SK-N-SH (cell line): ENCODE data around the gene TRDN. TPM values are rescaled to one million over a fixed set of nuclear protein-coding genes. Genes with fewer than 3 reads are reported as not detected.

ENCODE experiments used
- CTCF ChIA-PET: fragments of 300-600, 350-600 bp; formaldehyde crosslinking; extraction: SDS; loops from one replicate; lab custom pipeline; 2021; lab: Yijun Ruan, JAX
- POLR2A ChIA-PET: fragments of 350-600 bp; sonication (Branson Sonifier 250); formaldehyde crosslinking; extraction: SDS; loops from one replicate; lab custom pipeline; 2020; ENCODE audit warnings: antibody characterized with exemption, inconsistent platforms; lab: Yijun Ruan, JAX
- DNase-seq: peaks from one replicate; pipeline ENCODE4 v3.0.0; 2012
- H2AFZ ChIP-seq: fragments of 200-600 bp; sonication (generic); 2 replicates; pipeline ENCODE4 v1.8.1; 2016; ENCODE audit warnings: antibody characterized with exemption, mild to moderate bottlenecking, low read depth
- H3F3A ChIP-seq: fragments of 200-600 bp; sonication (generic); replicated peaks from 2 replicates; pipeline ENCODE3; 2016; ENCODE audit warnings: antibody characterized with exemption, mild to moderate bottlenecking; ENCODE audit not compliant: insufficient read depth
- H3K27ac ChIP-seq, 2 experiments: fragments of 200-500 bp in 1 of 2; fragments of 200-600 bp in 1 of 2; sonication (Bioruptor generic) in 1 of 2; sonication (generic), shearing (Covaris generic) in 1 of 2; 2 replicates each; pipeline versions ENCODE4 v1.5.1 to v1.6.1; 2014 to 2016; ENCODE audit warnings: low read depth in 2 of 2, inconsistent platforms in 1 of 2, low read length in 1 of 2, mild to moderate bottlenecking in 1 of 2, mixed read lengths in 1 of 2
- H3K27me3 ChIP-seq: fragments of 200-600 bp; sonication (generic), shearing (Covaris generic); 2 replicates; pipeline ENCODE4 v1.6.1; 2016; ENCODE audit warnings: mixed run types; ENCODE audit not compliant: insufficient read depth
- H3K36me3 ChIP-seq, 2 experiments: fragments of 200-500 bp in 1 of 2; fragments of 200-600 bp in 1 of 2; sonication (Bioruptor generic) in 1 of 2; sonication (generic) in 1 of 2; replicated peaks in 1 of 2; 2 replicates each; pipeline versions ENCODE3 to v1.5.1; 2014 to 2016; ENCODE audit warnings: low read length in 1 of 2, mild to moderate bottlenecking in 1 of 2; ENCODE audit not compliant: insufficient read depth in 2 of 2, control insufficient read depth in 1 of 2
- H3K4me1 ChIP-seq, 2 experiments: fragments of 200-500 bp in 1 of 2; fragments of 200-600 bp in 1 of 2; sonication (Bioruptor generic) in 1 of 2; sonication (generic), shearing (Covaris generic) in 1 of 2; 2 replicates each; pipeline versions ENCODE4 v1.5.1 to v1.6.1; 2014 to 2016; ENCODE audit warnings: low read depth in 1 of 2, low read length in 1 of 2, mixed run types in 1 of 2; ENCODE audit not compliant: insufficient read depth in 2 of 2, control insufficient read depth in 1 of 2
- H3K4me2 ChIP-seq: fragments of 200-600 bp; sonication (generic), shearing (Covaris generic); 2 replicates; pipeline ENCODE4 v1.6.1; 2017; ENCODE audit warnings: mixed run types
- H3K4me3 ChIP-seq, 2 experiments: fragments of 200-500 bp in 1 of 2; fragments of 200-600 bp in 1 of 2; sonication (Bioruptor generic) in 1 of 2; sonication (generic), shearing (Covaris generic) in 1 of 2; 2 replicates each; pipeline versions ENCODE4 v1.5.1 to v1.8.1; 2014 to 2016; ENCODE audit warnings: low read depth in 2 of 2, inconsistent platforms in 1 of 2, low read length in 1 of 2, mild to moderate bottlenecking in 1 of 2, mixed read lengths in 1 of 2, moderate library complexity in 1 of 2
- H3K79me2 ChIP-seq: fragments of 200-600 bp; sonication (generic); 2 replicates; pipeline ENCODE4 v1.8.1; 2017; ENCODE audit warnings: mild to moderate bottlenecking; ENCODE audit not compliant: insufficient read depth
- H3K9ac ChIP-seq: fragments of 200-600 bp; sonication (generic); 2 replicates; pipeline ENCODE4 v1.6.1; 2017; ENCODE audit warnings: mixed run types
- H3K9me2 ChIP-seq: fragments of 200-600 bp; sonication (generic); 2 replicates; pipeline ENCODE4 v1.6.1; 2017; ENCODE audit warnings: mixed run types
- H3K9me3 ChIP-seq: fragments of 200-600 bp; sonication (generic); 2 replicates; pipeline ENCODE4 v1.6.1; 2017; ENCODE audit warnings: mixed run types, mild to moderate bottlenecking, moderate library complexity
- H4K20me1 ChIP-seq: fragments of 200-600 bp; sonication (generic); 2 replicates; pipeline ENCODE4 v1.6.1; 2017; ENCODE audit warnings: mild to moderate bottlenecking, mixed run types; ENCODE audit not compliant: insufficient read depth
- CHD2 ChIP-seq: fragments of 150-350 bp; IDR thresholded peaks from 2 replicates; pipeline ENCODE4 v1.6.1; 2018; ENCODE audit warnings: low read length; ENCODE audit not compliant: partially characterized antibody
- EP300 ChIP-seq, 2 experiments: IDR thresholded peaks; 2 replicates each; pipeline versions ENCODE4 v1.4.0 to v1.6.1; 2012; ENCODE audit warnings: borderline replicate concordance in 1 of 2, low read depth in 1 of 2, low read length in 1 of 2
- EZH2phosphoT487 ChIP-seq: fragments of 200-600 bp; sonication (generic); IDR thresholded peaks from 2 replicates; pipeline ENCODE4 v1.6.1; 2017; ENCODE audit warnings: low read depth, mixed run types, mild to moderate bottlenecking, antibody characterized with exemption, moderate library complexity, borderline replicate concordance
- FOSL2 ChIP-seq: IDR thresholded peaks from 2 replicates; pipeline ENCODE4 v1.4.0; 2012; ENCODE audit warnings: low read depth, mild to moderate bottlenecking, moderate library complexity, borderline replicate concordance
- FOXJ3 ChIP-seq: sonication (generic); formaldehyde crosslinking; IDR thresholded peaks from 2 replicates; pipeline ENCODE4 v1.5.1; 2020; ENCODE audit warnings: mild to moderate bottlenecking, missing genetic modification reagents
- FOXM1 ChIP-seq: IDR thresholded peaks from 2 replicates; pipeline ENCODE4 v1.4.0; 2012; ENCODE audit warnings: low read depth, mild to moderate bottlenecking
- GABPA ChIP-seq: IDR thresholded peaks from 2 replicates; pipeline ENCODE4 v1.4.0; 2012; ENCODE audit warnings: low read depth, mild to moderate bottlenecking
- GATA2 ChIP-seq: sonication (generic); formaldehyde crosslinking; IDR thresholded peaks from 2 replicates; pipeline ENCODE4 v1.5.0; 2020; ENCODE audit warnings: mild to moderate bottlenecking, missing genetic modification reagents
- JUND ChIP-seq: IDR thresholded peaks from 2 replicates; pipeline ENCODE4 v1.4.0; 2012
- MAX ChIP-seq: IDR thresholded peaks from 2 replicates; pipeline ENCODE4 v1.4.0; 2012; ENCODE audit warnings: low read depth
- NRF1 ChIP-seq: IDR thresholded peaks from 2 replicates; pipeline ENCODE4 v1.6.1; 2012; ENCODE audit warnings: low read depth, mild to moderate bottlenecking, low read length
- RAD21 ChIP-seq: IDR thresholded peaks from 2 replicates; pipeline ENCODE4 v1.6.1; 2012; ENCODE audit warnings: mild to moderate bottlenecking, low read length
- RCOR1 ChIP-seq: fragments of 150-350 bp; IDR thresholded peaks from 2 replicates; pipeline ENCODE4 v1.6.1; 2017; ENCODE audit warnings: antibody characterized with exemption, low read length
- RFX5 ChIP-seq: IDR thresholded peaks from 2 replicates; pipeline ENCODE4 v1.6.1; 2012; ENCODE audit warnings: mild to moderate bottlenecking, improper control_type of control experiment, low read length
- RXRA ChIP-seq: IDR thresholded peaks from 2 replicates; pipeline ENCODE4 v1.4.0; 2012; ENCODE audit warnings: low read depth, mild to moderate bottlenecking, borderline replicate concordance
- SIN3A ChIP-seq: IDR thresholded peaks from 2 replicates; pipeline ENCODE4 v1.6.1; 2012; ENCODE audit warnings: low read depth, mild to moderate bottlenecking, low read length, moderate library complexity, borderline replicate concordance
- TCF12 ChIP-seq: IDR thresholded peaks from 2 replicates; pipeline ENCODE4 v1.4.0; 2012
- TEAD4 ChIP-seq: IDR thresholded peaks from 2 replicates; pipeline ENCODE4 v1.4.0; 2012; ENCODE audit warnings: mild to moderate bottlenecking, borderline replicate concordance; ENCODE audit not compliant: insufficient read depth
- USF2 ChIP-seq: fragments of 150-350 bp; IDR thresholded peaks from 2 replicates; pipeline ENCODE4 v1.6.1; 2017; ENCODE audit warnings: antibody characterized with exemption, low read length, low read depth, borderline replicate concordance
- WGBS: methylation state at CpG from one replicate; pipeline ENCODE4 v1.1.6; 2017; ENCODE audit warnings: low lambda C conversion rate; 5-methylcytosine and 5-hydroxymethylcytosine counted together
- polyA plus RNA-seq, 3 experiments: library from polyadenylated mRNA; depleted of rRNA; stranded (reverse); fragments of >200 nt; gene quantifications; 2 replicates each; pipeline ENCODE4 v1.2.3, GENCODE V29; 2012
- TF ChIP-seq, protein P1 (sequence below): IDR thresholded peaks from 2 replicates; pipeline ENCODE4; 2012

TRDN gene
- polyA plus RNA-seq, 1 of the 3 experiments (the other 2 are of a cell fraction), result not detected

DNA sequence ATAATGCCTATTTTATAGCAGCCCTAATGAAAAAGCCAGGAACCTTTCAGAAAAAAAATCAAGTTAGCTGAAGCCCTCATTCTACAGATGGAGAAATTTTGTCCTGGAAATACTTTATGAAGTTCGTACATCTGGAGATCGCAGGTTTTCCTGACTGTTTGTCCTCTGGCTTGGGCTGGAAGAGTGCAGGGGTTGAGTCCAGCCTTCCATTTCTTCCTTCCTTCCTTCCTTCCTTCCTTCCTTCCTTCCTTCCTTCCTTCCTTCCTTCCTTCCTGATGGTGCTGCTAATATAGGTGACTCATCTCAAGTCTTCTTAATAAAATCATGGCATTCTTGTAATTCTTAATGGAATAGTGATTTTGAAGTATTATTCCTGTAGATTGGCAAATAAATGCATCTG is 413.3 kb downstream of the TRDN start:
- H3K4me2 ChIP-seq, result no peak overlapping the region
- H2AFZ ChIP-seq, result no peak overlapping the region
- ChIA-PET POLR2A (no interaction called here), CTCF (interaction anchor here (0.8 to 1.0 kb wide), 2 partner anchors 9 to 354 kb away, joined by 3 read pairs; no protein-coding TSS in a partner anchor)
- WGBS, result 49% methylated on average over 2 of the region's 2 CpGs
- DNase-seq, result no peak
- H3K9me2 ChIP-seq, result no peaks in the 10 kb centered on the region
- H3F3A ChIP-seq, result no peaks in the 10 kb centered on the region
- no peaks in the 10 kb centered on the region for H4K20me1 ChIP-seq
- TF ChIP-seq TEAD4 (no peak), RFX5 (no peak), EZH2phosphoT487 (no peak), FOSL2 (no peak), JUND (no peak), FOXM1 (no peak), USF2 (no peak), SIN3A (no peak), CHD2 (no peak), FOXJ3 (CRISPR knock-in tag) (no peak), MAX (no peak), NRF1 (no peak), EP300 (IDR thresholded peaks at IDR 0.05; ENCODE audit: borderline replicate concordance in 1 of 2, low read depth in 1 of 2, low read length in 1 of 2) (no peak), RAD21 (no peak), TCF12 (no peak)
- no peaks in the 10 kb centered on the region for H3K79me2 ChIP-seq
- no peak overlapping the region for H3K4me3 ChIP-seq
- H3K9me3 ChIP-seq, result no peaks in the 10 kb centered on the region
- H3K27me3 ChIP-seq, result no peaks in the 10 kb centered on the region
- H3K4me1 ChIP-seq, result peaks cover 0 to 19% of the 10 kb centered on the region in 2 experiments; a peak in 1 of 4 replicates
- no peak overlapping the region for H3K9ac ChIP-seq
- no peak overlapping the region for H3K27ac ChIP-seq
- no peaks in the 10 kb centered on the region for H3K36me3 ChIP-seq

DNA sequence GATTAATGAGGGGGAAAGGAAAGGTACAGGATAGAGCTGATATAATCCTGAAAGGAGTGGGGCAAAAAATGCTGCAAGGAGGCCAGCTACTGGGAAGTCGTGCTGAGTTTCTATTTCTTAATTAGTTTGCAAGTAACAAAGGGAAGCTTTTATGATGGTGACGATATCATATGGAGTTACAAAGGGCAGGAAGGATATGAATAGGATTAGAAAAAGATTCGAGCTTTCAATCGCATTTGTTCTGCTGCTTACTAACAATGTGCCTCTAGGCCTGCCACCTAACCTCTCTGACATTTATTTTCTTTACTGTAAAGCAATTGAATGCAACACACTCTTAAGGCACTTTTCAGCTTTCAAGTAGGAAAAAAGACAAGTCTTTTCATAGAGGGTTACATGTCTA is 421.5 kb downstream of the TRDN start:
- H3K27me3 ChIP-seq, result no peaks in the 10 kb centered on the region
- CTCF ChIA-PET, result no interaction called here
- H3K9me3 ChIP-seq, result no peaks in the 10 kb centered on the region; the same call in 1 of the 2 replicates
- H3K9ac ChIP-seq, result no peak overlapping the region
- no peak for DNase-seq
- H3K79me2 ChIP-seq, result no peaks in the 10 kb centered on the region
- no peaks in the 10 kb centered on the region for H3K36me3 ChIP-seq
- no peak overlapping the region for H3K4me2 ChIP-seq
- TF ChIP-seq RXRA, result no peak
- TF ChIP-seq USF2, result no peak
- no peak for TF ChIP-seq GATA2
- TF ChIP-seq SIN3A, result no peak
- TF ChIP-seq FOSL2, result no peak
- no peak for TF ChIP-seq EZH2phosphoT487
- no peak for TF ChIP-seq JUND
- no peak for TF ChIP-seq RCOR1
- no peak for TF ChIP-seq MAX
- TF ChIP-seq, protein P1, sequence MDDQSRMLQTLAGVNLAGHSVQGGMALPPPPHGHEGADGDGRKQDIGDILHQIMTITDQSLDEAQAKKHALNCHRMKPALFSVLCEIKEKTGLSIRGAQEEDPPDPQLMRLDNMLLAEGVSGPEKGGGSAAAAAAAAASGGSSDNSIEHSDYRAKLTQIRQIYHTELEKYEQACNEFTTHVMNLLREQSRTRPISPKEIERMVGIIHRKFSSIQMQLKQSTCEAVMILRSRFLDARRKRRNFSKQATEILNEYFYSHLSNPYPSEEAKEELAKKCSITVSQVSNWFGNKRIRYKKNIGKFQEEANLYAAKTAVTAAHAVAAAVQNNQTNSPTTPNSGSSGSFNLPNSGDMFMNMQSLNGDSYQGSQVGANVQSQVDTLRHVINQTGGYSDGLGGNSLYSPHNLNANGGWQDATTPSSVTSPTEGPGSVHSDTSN, result no peak
- no peak for TF ChIP-seq GABPA
- TF ChIP-seq, all 33 proteins: peak for 0
- Histone ChIP-seq H3F3A (no peaks in the 10 kb centered on the region), H4K20me1 (no peaks in the 10 kb centered on the region), H3K9me2 (no peaks in the 10 kb centered on the region), H2AFZ (no peak overlapping the region), H3K27ac (no peak overlapping the region), H3K4me3 (no peak overlapping the region), H3K4me1 (peaks cover 0 to 29% of the 10 kb centered on the region in 2 experiments; a peak in 1 of 4 replicates)
- WGBS, result 32% methylated on average over 4 of the region's 4 CpGs
- POLR2A ChIA-PET, result no interaction called here
